ENCODE measurements around the gene RNF128.

The RNF128 gene, protein sequence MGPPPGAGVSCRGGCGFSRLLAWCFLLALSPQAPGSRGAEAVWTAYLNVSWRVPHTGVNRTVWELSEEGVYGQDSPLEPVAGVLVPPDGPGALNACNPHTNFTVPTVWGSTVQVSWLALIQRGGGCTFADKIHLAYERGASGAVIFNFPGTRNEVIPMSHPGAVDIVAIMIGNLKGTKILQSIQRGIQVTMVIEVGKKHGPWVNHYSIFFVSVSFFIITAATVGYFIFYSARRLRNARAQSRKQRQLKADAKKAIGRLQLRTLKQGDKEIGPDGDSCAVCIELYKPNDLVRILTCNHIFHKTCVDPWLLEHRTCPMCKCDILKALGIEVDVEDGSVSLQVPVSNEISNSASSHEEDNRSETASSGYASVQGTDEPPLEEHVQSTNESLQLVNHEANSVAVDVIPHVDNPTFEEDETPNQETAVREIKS

DNA sequence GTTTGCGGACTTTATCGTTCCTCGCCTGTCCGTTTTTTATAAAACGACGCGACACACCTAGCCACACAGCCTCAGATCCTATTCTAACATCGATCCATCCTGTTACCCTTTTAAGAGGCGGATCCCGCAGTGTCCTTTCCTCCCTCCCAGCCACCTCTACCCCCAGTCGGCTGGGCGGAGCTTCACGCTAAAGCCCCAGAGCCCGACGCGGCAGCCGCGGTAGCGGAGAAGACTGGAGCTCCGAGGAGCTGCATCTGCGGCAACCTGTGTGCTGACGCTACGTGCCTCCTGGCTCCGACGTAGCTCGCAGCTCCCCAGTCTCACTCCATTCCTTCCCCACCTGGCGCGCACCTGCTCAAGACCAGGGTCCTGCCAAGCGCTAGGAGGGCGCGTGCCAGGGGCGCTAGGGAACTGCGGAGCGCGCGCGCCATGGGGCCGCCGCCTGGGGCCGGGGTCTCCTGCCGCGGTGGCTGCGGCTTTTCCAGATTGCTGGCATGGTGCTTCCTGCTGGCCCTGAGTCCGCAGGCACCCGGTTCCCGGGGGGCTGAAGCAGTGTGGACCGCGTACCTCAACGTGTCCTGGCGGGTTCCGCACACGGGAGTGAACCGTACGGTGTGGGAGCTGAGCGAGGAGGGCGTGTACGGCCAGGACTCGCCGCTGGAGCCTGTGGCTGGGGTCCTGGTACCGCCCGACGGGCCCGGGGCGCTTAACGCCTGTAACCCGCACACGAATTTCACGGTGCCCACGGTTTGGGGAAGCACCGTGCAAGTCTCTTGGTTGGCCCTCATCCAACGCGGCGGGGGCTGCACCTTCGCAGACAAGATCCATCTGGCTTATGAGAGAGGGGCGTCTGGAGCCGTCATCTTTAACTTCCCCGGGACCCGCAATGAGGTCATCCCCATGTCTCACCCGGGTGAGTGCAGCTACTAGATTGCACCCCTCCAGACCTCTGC is at the start of gene RNF128:
TSS of gene RNF128 (plus strand) at position 217 of the 953 bp plus-strand sequence. CDS start at position 430, 213 bp downstream.
- Mint-ChIP-seq H3K27ac (no peak within 1 kb of the TSS), H3K4me1 (peaks cover 8% of the 10 kb centered on the region), H3K9me3 (no peaks in the 10 kb centered on the region), H3K36me3 (no peaks in the 10 kb centered on the region), H3K4me3 (peak within 1 kb of the TSS; percentile 53), H3K27me3 (peaks cover 37% of the 10 kb centered on the region)
- DNase-seq: peak; percentile 47
- CTCF ChIA-PET: no interaction called here

DNA sequence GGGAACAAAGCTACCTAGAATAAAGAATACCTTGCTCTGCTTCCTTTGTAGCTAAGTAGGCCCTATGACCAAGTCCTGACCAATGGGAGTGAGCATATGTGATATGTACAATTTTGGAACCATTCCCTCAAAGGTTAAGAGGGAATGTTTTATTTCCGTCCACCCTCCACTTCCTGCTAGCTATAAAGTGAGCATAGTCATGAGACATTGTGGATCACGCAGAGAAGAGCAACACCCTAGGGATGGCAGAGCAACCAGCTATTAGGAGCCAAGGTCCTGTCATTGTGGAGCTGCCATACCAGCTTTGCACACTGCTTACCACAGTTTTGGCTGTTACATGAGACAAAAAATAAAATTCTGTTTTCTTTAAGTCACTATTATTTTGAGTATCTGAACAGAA is 45.8 kb upstream of the RNF128 start:
- no peak overlapping the region for H3K27ac Mint-ChIP-seq
- H3K4me3 Mint-ChIP-seq: no peak overlapping the region
- H3K4me1 Mint-ChIP-seq: no peaks in the 10 kb centered on the region
- H3K27me3 Mint-ChIP-seq: no peaks in the 10 kb centered on the region
- CTCF ChIA-PET: no interaction called here
- no peaks in the 10 kb centered on the region for H3K9me3 Mint-ChIP-seq
- no peaks in the 10 kb centered on the region for H3K36me3 Mint-ChIP-seq
- DNase-seq: no peak

DNA sequence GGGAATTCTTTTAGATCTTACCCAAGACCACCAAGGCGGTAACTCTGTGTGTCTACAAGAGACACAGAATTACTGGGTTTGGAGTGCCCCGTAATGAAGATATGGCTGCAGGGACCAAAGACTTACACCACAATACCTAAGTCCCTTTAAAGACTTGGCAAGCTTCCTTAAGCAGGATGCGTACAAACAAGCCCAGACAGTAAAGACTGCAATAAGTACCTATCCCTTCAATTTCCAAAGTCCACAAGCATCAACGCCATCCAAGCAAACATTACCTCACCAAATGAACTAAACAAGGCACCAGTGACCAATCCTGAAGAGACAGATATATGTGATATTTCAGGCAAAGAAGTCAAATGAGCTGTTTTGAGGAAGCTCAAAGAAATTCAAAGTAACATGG is 42.3 kb upstream of the RNF128 start:
- no peak for DNase-seq
- no peaks in the 10 kb centered on the region for H3K4me1 Mint-ChIP-seq
- H3K27ac Mint-ChIP-seq: no peak overlapping the region
- no peaks in the 10 kb centered on the region for H3K36me3 Mint-ChIP-seq
- no peak overlapping the region for H3K4me3 Mint-ChIP-seq
- no peaks in the 10 kb centered on the region for H3K9me3 Mint-ChIP-seq
- H3K27me3 Mint-ChIP-seq: no peaks in the 10 kb centered on the region
- CTCF ChIA-PET: no interaction called here

DNA sequence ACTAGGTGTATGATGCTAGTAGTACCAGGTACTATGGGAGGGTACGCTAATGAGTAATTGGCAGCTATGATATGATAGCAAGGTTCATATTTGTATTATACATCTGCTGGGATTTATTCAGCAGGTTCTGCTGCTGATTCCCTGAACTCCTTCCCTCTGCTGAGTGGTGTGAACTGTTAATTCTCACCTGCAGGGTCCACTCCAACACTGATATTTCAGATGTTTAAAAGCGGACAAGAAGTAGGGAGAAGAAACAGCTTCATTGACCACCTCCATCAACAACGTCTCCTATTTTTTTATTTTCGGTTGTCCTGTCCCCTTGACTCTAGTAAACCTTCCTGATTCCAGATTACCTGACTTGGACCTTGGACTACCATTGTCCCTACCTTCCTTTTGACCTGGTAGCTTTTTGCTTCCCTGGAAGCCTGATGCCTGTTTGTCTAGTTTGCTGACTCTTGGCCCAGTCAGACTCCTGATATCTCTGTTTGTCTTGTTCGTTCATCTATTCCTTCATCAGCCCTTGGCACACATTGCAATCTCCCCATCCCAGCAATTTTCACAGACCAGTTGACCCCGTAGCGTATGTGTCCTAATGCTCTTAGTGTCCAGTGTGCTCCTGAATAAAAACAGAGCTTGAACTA is 34.0 kb upstream of the RNF128 start:
- Mint-ChIP-seq H3K27ac (no peak overlapping the region), H3K4me1 (no peaks in the 10 kb centered on the region), H3K4me3 (no peak overlapping the region), H3K36me3 (no peaks in the 10 kb centered on the region), H3K9me3 (no peaks in the 10 kb centered on the region), H3K27me3 (no peaks in the 10 kb centered on the region)
- CTCF ChIA-PET: no interaction called here
- DNase-seq: no peak

DNA sequence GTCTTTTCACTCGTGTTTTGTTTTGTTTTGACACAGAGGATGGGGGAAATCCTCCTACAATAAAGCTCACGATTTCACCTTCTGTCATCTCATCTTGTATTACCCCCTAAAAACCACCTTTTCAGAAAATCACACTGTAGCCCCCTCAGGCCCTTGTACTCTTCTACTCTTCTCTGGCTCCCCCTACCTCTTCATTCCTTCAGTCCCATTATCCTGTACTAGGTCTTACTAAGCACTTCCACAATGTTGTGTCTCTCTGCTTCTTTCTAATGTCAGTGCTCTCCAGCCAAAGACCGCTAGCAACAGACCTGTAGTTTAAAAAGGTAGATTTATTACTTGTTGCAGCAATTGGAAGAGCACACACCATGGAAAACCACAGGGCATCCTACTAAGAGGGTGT is 30.0 kb upstream of the RNF128 start:
- H3K27ac Mint-ChIP-seq: no peak overlapping the region

DNA sequence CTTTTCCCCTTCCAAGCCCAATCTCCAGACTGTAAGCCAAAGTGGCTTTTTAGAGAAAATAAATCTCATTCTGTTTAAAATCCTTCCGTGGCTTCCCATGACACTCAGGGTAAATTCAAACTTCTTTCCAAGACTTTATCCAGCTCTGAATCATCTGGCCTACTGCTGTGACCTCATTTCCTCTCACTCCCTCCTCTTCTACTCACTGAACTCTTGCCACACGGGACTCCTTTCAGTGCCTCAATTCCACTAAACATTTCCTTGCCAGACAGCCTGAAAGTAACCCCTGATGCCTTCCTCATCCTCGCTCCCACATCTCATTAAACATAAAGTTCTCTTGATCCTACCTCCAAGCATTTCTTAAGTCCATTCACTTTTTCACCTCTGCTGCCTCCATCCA is 27.8 kb upstream of the RNF128 start:
- Mint-ChIP-seq H3K27ac (no peak overlapping the region), H3K4me3 (no peak overlapping the region), H3K27me3 (no peaks in the 10 kb centered on the region), H3K9me3 (no peaks in the 10 kb centered on the region), H3K36me3 (no peaks in the 10 kb centered on the region), H3K4me1 (no peaks in the 10 kb centered on the region)
- no peak for DNase-seq
- CTCF ChIA-PET: no interaction called here

More for the DNA sequence above, 30.0 kb upstream of the RNF128 start:
- DNase-seq: no peak
- H3K36me3 Mint-ChIP-seq: no peaks in the 10 kb centered on the region
- no peak overlapping the region for H3K4me3 Mint-ChIP-seq
- H3K4me1 Mint-ChIP-seq: no peaks in the 10 kb centered on the region
- no peaks in the 10 kb centered on the region for H3K9me3 Mint-ChIP-seq
- CTCF ChIA-PET: no interaction called here
- H3K27me3 Mint-ChIP-seq: no peaks in the 10 kb centered on the region

DNA sequence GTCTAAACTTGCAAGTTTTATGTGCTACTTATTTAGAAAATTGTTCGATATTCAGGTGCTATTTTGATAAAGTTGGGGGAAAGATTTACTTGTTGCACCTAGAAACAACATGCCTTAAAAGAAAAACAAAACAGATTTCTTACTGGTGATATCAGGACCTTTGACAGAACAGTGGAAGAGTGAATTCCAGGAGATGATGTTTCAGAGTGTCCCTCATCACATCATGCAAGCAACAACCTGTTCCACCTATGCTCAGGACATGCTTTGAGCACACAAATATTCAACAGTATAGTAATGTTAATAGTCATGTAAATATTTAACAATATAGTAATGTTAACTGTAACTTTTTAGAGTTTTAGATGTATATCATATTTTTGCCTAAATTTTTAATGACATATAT is 23.9 kb upstream of the RNF128 start:
- no peaks in the 10 kb centered on the region for H3K9me3 Mint-ChIP-seq
- no peak overlapping the region for H3K27ac Mint-ChIP-seq
- no peaks in the 10 kb centered on the region for H3K4me1 Mint-ChIP-seq
- CTCF ChIA-PET: no interaction called here
- no peak for DNase-seq
- H3K27me3 Mint-ChIP-seq: no peaks in the 10 kb centered on the region
- no peak overlapping the region for H3K4me3 Mint-ChIP-seq
- no peaks in the 10 kb centered on the region for H3K36me3 Mint-ChIP-seq

DNA sequence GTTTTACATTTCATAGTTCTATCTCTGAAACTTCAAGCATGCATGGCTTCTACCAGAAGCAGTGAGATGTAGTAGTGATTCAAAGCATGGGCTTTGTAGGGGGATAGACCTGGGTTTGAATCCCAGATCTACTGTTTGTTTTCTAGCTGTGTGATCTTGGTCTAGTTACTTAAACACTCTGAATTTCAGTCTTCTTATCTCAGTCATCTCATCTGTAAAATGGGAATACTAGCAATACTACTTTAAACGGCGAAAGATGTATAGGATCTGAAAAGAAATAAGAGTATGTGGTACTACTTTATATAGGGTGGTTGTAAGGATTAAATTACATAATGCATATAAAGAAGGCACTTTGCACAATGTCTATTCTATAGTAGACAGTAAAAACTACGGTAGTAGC is 20.0 kb upstream of the RNF128 start:
- no peak for DNase-seq
- H3K4me3 Mint-ChIP-seq: no peak overlapping the region
- H3K4me1 Mint-ChIP-seq: no peaks in the 10 kb centered on the region
- H3K27me3 Mint-ChIP-seq: no peaks in the 10 kb centered on the region
- no peaks in the 10 kb centered on the region for H3K36me3 Mint-ChIP-seq
- no peak overlapping the region for H3K27ac Mint-ChIP-seq
- H3K9me3 Mint-ChIP-seq: no peaks in the 10 kb centered on the region
- CTCF ChIA-PET: no interaction called here

DNA sequence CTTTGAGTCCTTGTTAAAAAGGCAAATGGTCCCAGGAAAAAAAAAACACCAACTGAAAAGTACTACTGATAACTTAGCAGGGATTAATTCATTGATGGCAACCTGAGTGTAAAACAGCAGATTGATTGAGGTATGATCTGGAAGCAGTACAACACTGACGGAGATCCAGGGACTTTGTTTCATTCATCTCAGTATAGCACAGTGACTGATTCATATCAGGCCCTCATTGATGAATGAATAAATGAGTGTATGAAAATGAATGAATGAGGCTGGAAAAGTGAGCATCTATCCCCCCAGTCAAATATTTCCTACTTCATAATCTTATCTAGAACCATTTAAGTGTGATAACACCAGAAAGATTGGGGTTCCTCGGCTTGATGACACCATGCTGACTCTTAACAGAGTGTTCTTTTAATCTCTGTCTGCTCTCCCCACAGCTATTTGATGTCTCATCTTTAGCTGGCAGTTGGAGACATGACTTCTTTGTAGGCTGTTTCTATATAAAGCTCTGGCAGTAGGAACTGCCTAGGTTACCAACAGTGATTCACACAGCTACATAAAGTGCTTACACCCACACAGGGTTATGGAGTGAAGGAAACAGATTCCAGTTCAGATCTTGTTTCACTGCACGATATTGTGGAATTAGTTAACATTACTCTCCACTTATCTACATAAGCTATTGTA is 18.6 kb upstream of the RNF128 start:
- no peaks in the 10 kb centered on the region for H3K36me3 Mint-ChIP-seq
- CTCF ChIA-PET: no interaction called here
- H3K4me1 Mint-ChIP-seq: no peaks in the 10 kb centered on the region
- no peak overlapping the region for H3K27ac Mint-ChIP-seq
- H3K4me3 Mint-ChIP-seq: no peak overlapping the region
- H3K27me3 Mint-ChIP-seq: no peaks in the 10 kb centered on the region
- no peaks in the 10 kb centered on the region for H3K9me3 Mint-ChIP-seq
- no peak for DNase-seq

DNA sequence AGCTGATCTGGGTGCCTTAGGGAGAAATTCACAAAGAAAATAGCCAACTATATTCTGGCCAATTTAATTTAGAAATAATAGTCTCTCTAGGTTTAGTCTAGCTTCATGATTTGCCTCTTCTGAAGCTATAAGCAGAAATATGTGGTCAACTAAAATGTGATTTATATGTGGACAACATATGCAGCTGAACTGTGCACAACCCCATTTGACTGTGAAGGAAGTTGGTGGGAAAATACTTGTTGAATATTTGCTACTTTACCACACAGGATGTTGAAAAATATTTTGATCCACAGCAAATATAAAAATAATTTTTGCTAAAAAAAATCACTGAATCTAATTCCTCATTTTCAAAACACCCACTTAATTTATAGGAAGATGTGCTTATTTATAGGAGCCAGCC is 15.7 kb upstream of the RNF128 start:
- H3K9me3 Mint-ChIP-seq: no peaks in the 10 kb centered on the region
- CTCF ChIA-PET: no interaction called here
- no peaks in the 10 kb centered on the region for H3K4me1 Mint-ChIP-seq
- no peaks in the 10 kb centered on the region for H3K36me3 Mint-ChIP-seq
- no peak overlapping the region for H3K4me3 Mint-ChIP-seq
- no peaks in the 10 kb centered on the region for H3K27me3 Mint-ChIP-seq
- DNase-seq: no peak
- no peak overlapping the region for H3K27ac Mint-ChIP-seq

DNA sequence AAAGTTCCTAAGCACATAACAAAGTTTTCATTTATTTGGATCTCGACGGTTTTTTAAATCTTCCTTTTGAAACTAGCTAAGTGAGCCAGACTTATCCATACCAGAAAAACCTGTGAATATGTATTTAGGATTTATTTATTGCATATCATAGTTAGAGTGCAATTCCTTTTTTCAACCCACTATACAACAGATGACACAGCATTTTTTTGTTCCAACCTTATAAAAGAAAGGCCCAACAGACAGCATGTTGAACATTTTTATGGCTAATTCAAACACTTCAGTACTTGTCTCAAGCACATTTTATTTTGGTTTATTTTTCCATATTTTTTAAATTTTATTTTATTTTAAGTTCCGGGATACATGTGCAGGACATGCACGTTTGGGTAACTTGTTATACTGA is 15.1 kb upstream of the RNF128 start:
- no peak for DNase-seq
- Mint-ChIP-seq H3K4me3 (no peak overlapping the region), H3K9me3 (no peaks in the 10 kb centered on the region), H3K4me1 (no peaks in the 10 kb centered on the region), H3K27ac (no peak overlapping the region), H3K36me3 (no peaks in the 10 kb centered on the region), H3K27me3 (no peaks in the 10 kb centered on the region)
- CTCF ChIA-PET: no interaction called here

DNA sequence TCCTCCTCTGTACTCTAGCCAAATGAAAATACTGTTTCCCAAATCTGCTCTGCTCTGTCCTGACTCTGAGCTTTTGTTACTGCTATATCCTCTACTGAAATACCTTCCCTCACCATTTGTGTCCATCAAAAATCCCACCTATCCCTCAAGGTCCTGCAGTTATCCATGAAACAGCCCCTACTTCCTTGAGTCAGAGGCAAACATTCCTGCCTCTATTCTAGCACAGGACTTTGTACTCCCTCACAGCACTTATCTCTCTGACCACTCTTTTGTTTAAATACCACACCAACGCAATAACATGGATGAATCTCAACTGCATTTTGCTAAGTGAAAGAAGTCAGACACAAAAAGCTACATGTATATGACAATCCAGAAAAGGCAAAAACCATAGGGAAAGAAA is 10.5 kb upstream of the RNF128 start:
- H3K9me3 Mint-ChIP-seq: no peaks in the 10 kb centered on the region
- H3K4me1 Mint-ChIP-seq: no peaks in the 10 kb centered on the region
- CTCF ChIA-PET: no interaction called here
- H3K4me3 Mint-ChIP-seq: no peak overlapping the region
- no peaks in the 10 kb centered on the region for H3K36me3 Mint-ChIP-seq
- no peak overlapping the region for H3K27ac Mint-ChIP-seq
- no peak for DNase-seq
- no peaks in the 10 kb centered on the region for H3K27me3 Mint-ChIP-seq

DNA sequence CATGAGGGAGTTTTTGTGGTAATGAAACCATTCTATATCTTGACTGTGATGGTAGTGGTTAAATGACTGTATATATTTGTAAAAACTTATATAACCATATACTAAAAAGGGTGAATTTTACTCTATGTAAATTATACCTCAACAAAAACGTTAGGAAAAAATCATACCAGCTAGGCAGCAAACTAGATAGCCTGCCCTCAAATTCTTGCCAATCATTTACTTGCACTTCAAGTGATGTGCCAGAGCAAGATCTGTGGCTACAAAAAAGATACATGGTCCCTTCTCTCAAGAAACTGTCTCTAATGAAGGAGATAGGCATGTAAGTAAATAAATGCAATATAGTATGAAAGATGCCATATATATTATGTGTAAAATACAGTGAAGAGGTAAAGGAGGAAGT is 10.0 kb upstream of the RNF128 start:
- Mint-ChIP-seq H3K36me3 (no peaks in the 10 kb centered on the region), H3K4me3 (no peak overlapping the region), H3K27ac (no peak overlapping the region), H3K9me3 (no peaks in the 10 kb centered on the region), H3K27me3 (no peaks in the 10 kb centered on the region), H3K4me1 (no peaks in the 10 kb centered on the region)
- no peak for DNase-seq
- CTCF ChIA-PET: no interaction called here

DNA sequence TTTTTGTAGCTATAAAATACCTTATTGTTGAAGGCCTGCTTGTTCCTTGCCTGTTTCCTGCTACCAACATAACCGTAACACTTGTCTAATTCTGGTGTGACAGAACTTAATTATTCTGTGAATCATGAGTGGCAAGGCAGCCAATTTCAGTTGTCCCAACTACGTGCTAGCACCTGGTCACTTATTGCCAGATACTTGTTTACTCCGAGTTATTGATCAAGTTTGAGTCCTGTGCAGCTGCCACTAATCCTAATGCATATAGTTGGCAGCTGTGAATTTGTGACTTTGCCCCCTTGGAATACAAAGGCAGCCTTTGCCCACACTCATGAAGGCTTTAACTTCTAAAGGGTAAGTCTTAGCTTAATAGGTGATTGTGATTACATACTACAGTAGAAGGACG is 7.8 kb upstream of the RNF128 start:
- Mint-ChIP-seq H3K4me1 (no peaks in the 10 kb centered on the region), H3K36me3 (no peaks in the 10 kb centered on the region), H3K4me3 (no peak overlapping the region), H3K27ac (no peak overlapping the region), H3K27me3 (no peaks in the 10 kb centered on the region), H3K9me3 (no peaks in the 10 kb centered on the region)
- no peak for DNase-seq
- CTCF ChIA-PET: no interaction called here

Measured in activated naive CD4-positive, alpha-beta T cell treated with anti-CD3 and anti-CD28 coated beads, Interleukin-2, amount 10 ng/mL, durations not matched to agents 7 days and 5 days (primary cell).